ENCODE measurements around the gene ATP6V1E1.

DNA sequence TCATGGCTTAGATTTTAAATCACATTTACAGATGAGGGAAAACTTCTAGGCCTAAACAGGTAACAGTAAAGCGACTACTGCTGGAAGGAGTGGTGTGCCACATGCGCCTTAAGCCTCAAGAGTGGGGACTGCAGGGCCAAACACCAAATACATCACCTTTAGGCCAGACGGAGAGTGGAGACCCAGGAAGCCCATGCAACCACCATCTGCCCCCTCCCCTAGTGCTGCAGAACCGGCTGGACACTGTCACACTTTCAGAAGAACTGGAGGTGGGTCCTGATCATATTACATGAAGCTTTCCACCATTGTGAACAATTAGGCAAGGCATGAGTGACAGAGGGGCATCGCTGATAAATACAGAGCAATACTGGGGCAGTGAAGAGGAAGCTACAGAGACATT, 36.3 kb downstream of the ATP6V1E1 start:
- TF ChIP-seq ZXDB (tag by site-specific recombination; IDR thresholded peaks at IDR 0.05) (no peak), ZNF354C (tag by site-specific recombination; IDR thresholded peaks at IDR 0.05; ENCODE audit: borderline replicate concordance, low read depth) (no peak)
